Measurements from ENCODE around the gene DNM2.
"Not testable (repeated sequence)": the region's sequence is repeated elsewhere in the genome, so short reads cannot be mapped to it uniquely, and the experiment has no call there.

DNM2 gene

GRCh38 chr19:10835754-10836478, 118.0 kb downstream of the DNM2 start, which contains the start of gene TMED1:
Gene TMED1 (minus strand): TSS chr19:10836212. CDS start chr19:10836191, 21 bp downstream.
- Histone ChIP-seq H3K36me3 (ENCODE audit: insufficient read depth, low read length) (peaks cover 4% of the 10 kb centered on the region; the same call in 1 of the 2 replicates), H3K9ac (ENCODE audit: insufficient read length) (peak within 1 kb of the TSS; percentile 95), H3K27ac (peak within 1 kb of the TSS; percentile 93), H3K4me3 (peak within 1 kb of the TSS; percentile 94), H3K9me3 (ENCODE audit: low read depth, low read length) (no peaks in the 10 kb centered on the region)
- TF ChIP-seq POLR2AphosphoS5 (IDR thresholded peaks at IDR 0.05; ENCODE audit: borderline replicate concordance, low read depth, low read length): peak; percentile 62; the same call in 1 of the 2 replicates
- no peak for TF ChIP-seq FOXP2 (optimal IDR thresholded peaks at IDR 0.05; ENCODE audit: control extremely low read depth, extremely low read length, insufficient read depth)
- TF ChIP-seq EZH2 (IDR thresholded peaks at IDR 0.05): no peak
- peak; percentile 97 for DNase-seq (ENCODE audit: low read depth, low spot score)

GRCh38 chr19:10836479-10837330, 118.8 kb downstream of the DNM2 start:
- DNase-seq (ENCODE audit: low read depth, low spot score): no peak
- peak overlapping the region; percentile 95 for H3K9ac ChIP-seq (ENCODE audit: insufficient read length)
- TF ChIP-seq POLR2AphosphoS5 (IDR thresholded peaks at IDR 0.05; ENCODE audit: borderline replicate concordance, low read depth, low read length) (no peak), EZH2 (IDR thresholded peaks at IDR 0.05) (no peak), FOXP2 (optimal IDR thresholded peaks at IDR 0.05; ENCODE audit: control extremely low read depth, extremely low read length, insufficient read depth) (no peak)
- H3K27ac ChIP-seq: peak overlapping the region; percentile 93
- no peaks in the 10 kb centered on the region for H3K9me3 ChIP-seq (ENCODE audit: low read depth, low read length)
- H3K36me3 ChIP-seq (ENCODE audit: insufficient read depth, low read length): peaks cover 4% of the 10 kb centered on the region; the same call in 1 of the 2 replicates
- peak overlapping the region; percentile 94 for H3K4me3 ChIP-seq

DNA sequence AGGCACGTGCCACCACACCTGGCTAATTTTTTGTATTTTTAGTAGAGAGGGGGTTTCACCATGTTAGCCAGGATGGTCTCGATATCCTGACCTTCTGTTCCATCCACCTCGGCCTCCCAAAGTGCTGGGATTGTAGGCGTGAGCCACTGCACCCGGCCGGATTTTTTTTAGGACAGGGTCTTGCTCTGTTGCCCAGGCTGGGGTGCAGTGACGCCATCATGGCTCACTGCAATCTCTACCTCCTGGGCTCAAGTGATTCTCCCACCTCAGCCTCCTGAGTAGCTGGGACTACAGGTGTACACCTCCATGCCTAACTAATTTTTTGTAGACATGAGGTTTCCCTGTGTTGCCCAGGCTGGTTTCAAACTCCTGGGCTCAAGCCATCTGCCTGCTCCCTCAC, 119.8 kb downstream of the DNM2 start:
- H3K4me3 ChIP-seq; H3K27ac ChIP-seq; H3K9ac ChIP-seq (ENCODE audit: insufficient read length); H3K36me3 ChIP-seq (ENCODE audit: insufficient read depth, low read length); H3K9me3 ChIP-seq (ENCODE audit: low read depth, low read length); DNase-seq (ENCODE audit: low read depth, low spot score): not testable (repeated sequence)

GRCh38 chr19:10838377-10838776, 120.5 kb downstream of the DNM2 start:
- Histone ChIP-seq H3K36me3 (ENCODE audit: insufficient read depth, low read length) (no peaks in the 10 kb centered on the region), H3K9ac (ENCODE audit: insufficient read length) (no peak overlapping the region), H3K27ac (no peak overlapping the region), H3K9me3 (ENCODE audit: low read depth, low read length) (no peaks in the 10 kb centered on the region), H3K4me3 (no peak overlapping the region)
- DNase-seq (ENCODE audit: low read depth, low spot score): no peak
- TF ChIP-seq POLR2AphosphoS5 (IDR thresholded peaks at IDR 0.05; ENCODE audit: borderline replicate concordance, low read depth, low read length): no peak
- no peak for TF ChIP-seq EZH2 (IDR thresholded peaks at IDR 0.05)
- no peak for TF ChIP-seq FOXP2 (optimal IDR thresholded peaks at IDR 0.05; ENCODE audit: control extremely low read depth, extremely low read length, insufficient read depth)

- Histone ChIP-seq H3K4me3 (no peak overlapping the region), H3K9ac (ENCODE audit: insufficient read length) (no peak overlapping the region), H3K27ac (no peak overlapping the region), H3K9me3 (ENCODE audit: low read depth, low read length) (no peaks in the 10 kb centered on the region), H3K36me3 (ENCODE audit: insufficient read depth, low read length) (no peaks in the 10 kb centered on the region)
- TF ChIP-seq EZH2 (IDR thresholded peaks at IDR 0.05) (no peak), FOXP2 (optimal IDR thresholded peaks at IDR 0.05; ENCODE audit: control extremely low read depth, extremely low read length, insufficient read depth) (no peak), POLR2AphosphoS5 (IDR thresholded peaks at IDR 0.05; ENCODE audit: borderline replicate concordance, low read depth, low read length) (no peak)
- no peak for DNase-seq (ENCODE audit: low read depth, low spot score)
Observed at GRCh38 chr19:10839114-10840050, 121.5 kb downstream of the DNM2 start.

DNA sequence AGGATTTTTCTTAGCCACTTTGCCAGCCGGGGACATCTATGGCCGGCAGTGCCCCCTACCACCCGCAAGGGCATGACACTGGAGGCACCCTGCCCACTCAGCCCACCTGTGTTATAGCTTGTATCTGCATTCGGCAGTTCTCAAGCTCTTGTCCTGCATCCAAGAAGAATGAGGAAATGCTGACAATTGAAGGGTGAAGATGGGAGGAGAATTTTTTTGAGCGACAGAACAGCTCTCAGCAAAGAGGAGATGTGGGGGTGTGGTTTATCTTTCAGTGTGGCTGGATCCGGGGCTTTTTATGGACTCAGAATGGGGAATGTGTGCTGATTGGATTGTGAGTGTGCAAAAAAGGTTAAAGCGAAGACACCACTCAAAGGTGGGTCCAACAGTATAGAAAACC, 124.9 kb downstream of the DNM2 start:
- DNase-seq (ENCODE audit: low read depth, low spot score): no peak
- no peak overlapping the region for H3K27ac ChIP-seq
- H3K36me3 ChIP-seq (ENCODE audit: insufficient read depth, low read length): no peaks in the 10 kb centered on the region
- no peak overlapping the region for H3K4me3 ChIP-seq
- no peak overlapping the region for H3K9ac ChIP-seq (ENCODE audit: insufficient read length)
- TF ChIP-seq FOXP2 (optimal IDR thresholded peaks at IDR 0.05; ENCODE audit: control extremely low read depth, extremely low read length, insufficient read depth): no peak
- TF ChIP-seq EZH2 (IDR thresholded peaks at IDR 0.05): no peak
- no peak for TF ChIP-seq POLR2AphosphoS5 (IDR thresholded peaks at IDR 0.05; ENCODE audit: borderline replicate concordance, low read depth, low read length)
- H3K9me3 ChIP-seq (ENCODE audit: low read depth, low read length): no peaks in the 10 kb centered on the region

- H3K9me3 ChIP-seq (ENCODE audit: low read depth, low read length): no peaks in the 10 kb centered on the region
- no peak for DNase-seq (ENCODE audit: low read depth, low spot score)
- no peaks in the 10 kb centered on the region for H3K36me3 ChIP-seq (ENCODE audit: insufficient read depth, low read length)
- no peak overlapping the region for H3K27ac ChIP-seq
- no peak overlapping the region for H3K4me3 ChIP-seq
- no peak overlapping the region for H3K9ac ChIP-seq (ENCODE audit: insufficient read length)
- TF ChIP-seq POLR2AphosphoS5 (IDR thresholded peaks at IDR 0.05; ENCODE audit: borderline replicate concordance, low read depth, low read length) (no peak), EZH2 (IDR thresholded peaks at IDR 0.05) (no peak), FOXP2 (optimal IDR thresholded peaks at IDR 0.05; ENCODE audit: control extremely low read depth, extremely low read length, insufficient read depth) (no peak)
Observed at GRCh38 chr19:10846500-10847202, 128.8 kb downstream of the DNM2 start.
